Fibroblast of lung (primary cell): ENCODE data around the gene HOXA11. TPM values are rescaled to one million over a fixed set of nuclear protein-coding genes. Genes with fewer than 3 reads are reported as not detected.

ENCODE experiments used
- DNase-seq, 2 donors: peaks; one replicate each; pipeline versions ENCODE4 v3.0.0 to v3.0.0-alpha.2; 2010; ENCODE audit warnings: low read depth in 2 of 2
- H2AFZ ChIP-seq: 2 replicates; pipeline ENCODE4 v1.5.1; 2012; ENCODE audit warnings: low read length, control low read depth, inconsistent platforms
- H3K27ac ChIP-seq: 2 replicates; pipeline ENCODE4 v1.5.1; 2011; ENCODE audit warnings: low read length, control low read depth; ENCODE audit not compliant: insufficient read depth
- H3K27me3 ChIP-seq: 2 replicates; pipeline ENCODE4 v1.5.1; 2011; ENCODE audit warnings: mild to moderate bottlenecking, low read length; ENCODE audit not compliant: control insufficient read depth, insufficient read depth
- H3K36me3 ChIP-seq: 2 replicates; pipeline ENCODE4 v1.5.1; 2011; ENCODE audit warnings: low read length; ENCODE audit not compliant: control insufficient read depth, insufficient read depth
- H3K4me1 ChIP-seq: 2 replicates; pipeline ENCODE4 v1.5.1; 2011; ENCODE audit warnings: low read length; ENCODE audit not compliant: control insufficient read depth, insufficient read depth; ENCODE audit errors: extremely low read depth
- H3K4me2 ChIP-seq: 2 replicates; pipeline ENCODE4 v1.5.1; 2011; ENCODE audit warnings: low read length, control low read depth; ENCODE audit not compliant: insufficient read depth; ENCODE audit errors: extremely low read depth
- H3K4me3 ChIP-seq, 4 experiments: fragments of 200-600 bp in 1 of 4; sonication (generic) in 1 of 4; replicated peaks in 1 of 4; 2 replicates each; pipeline ENCODE4 v1.5.1; 2011 to 2016; ENCODE audit warnings: low read length in 4 of 4, low read depth in 3 of 4, mild to moderate bottlenecking in 3 of 4, control low read depth in 2 of 4, inconsistent platforms in 1 of 4, mixed read lengths in 1 of 4; ENCODE audit not compliant: insufficient read depth in 1 of 4; ENCODE audit errors: control extremely low read depth in 1 of 4
- H3K79me2 ChIP-seq: 2 replicates; pipeline ENCODE4 v1.5.1; 2012; ENCODE audit warnings: mild to moderate bottlenecking, low read length, inconsistent platforms; ENCODE audit not compliant: control insufficient read depth, insufficient read depth
- H3K9ac ChIP-seq: 2 replicates; pipeline ENCODE4 v1.5.1; 2011; ENCODE audit warnings: mild to moderate bottlenecking, low read length, control low read depth; ENCODE audit not compliant: insufficient read depth
- H3K9me3 ChIP-seq: 2 replicates; pipeline ENCODE4 v1.5.1; 2012; ENCODE audit warnings: low read depth, low read length; ENCODE audit not compliant: control insufficient read depth, insufficient read depth
- H4K20me1 ChIP-seq: 2 replicates; pipeline ENCODE4 v1.5.1; 2011; ENCODE audit warnings: low read length; ENCODE audit not compliant: control insufficient read depth, insufficient read depth; ENCODE audit errors: extremely low read depth
- EZH2 ChIP-seq: IDR thresholded peaks from 2 replicates; pipeline ENCODE4 v1.5.1; 2012; ENCODE audit warnings: low read length, control low read depth, mild to moderate bottlenecking; ENCODE audit errors: missing control alignments
- polyA plus RNA-seq, 2 donors: library from polyadenylated mRNA; depleted of rRNA in 1 of 2; stranded (reverse) in 1 of 2; unstranded in 1 of 2; fragments of >200 nt; gene quantifications; 2 replicates each; pipeline ENCODE4 v1.2.1, GENCODE V29; 2011 to 2012; ENCODE audit warnings: missing spikeins in 1 of 2
- total RNA-seq: library from RNA; depleted of rRNA; stranded (reverse); fragments of >200 nt; gene quantifications from 2 replicates; pipeline ENCODE4 v1.2.1, GENCODE V29; 2014
- TF ChIP-seq, protein P1 (sequence below), 2 donors: IDR thresholded peaks in 1 of 2; conservative IDR thresholded peaks in 1 of 2; 1 replicate in 1 of 2; 2 replicates in 1 of 2; pipeline ENCODE4 v1.5.1; 2011 to 2012; ENCODE audit warnings: low read length in 2 of 2, control low read depth in 1 of 2, inconsistent platforms in 1 of 2, low read depth in 1 of 2, mild to moderate bottlenecking in 1 of 2

Gene HOXA11
- total and polyA plus RNA-seq, 2 donors (not counting 1 experiment from before 2014, with no cell fraction given) = 0.18 TPM; not detected in 1

DNA sequence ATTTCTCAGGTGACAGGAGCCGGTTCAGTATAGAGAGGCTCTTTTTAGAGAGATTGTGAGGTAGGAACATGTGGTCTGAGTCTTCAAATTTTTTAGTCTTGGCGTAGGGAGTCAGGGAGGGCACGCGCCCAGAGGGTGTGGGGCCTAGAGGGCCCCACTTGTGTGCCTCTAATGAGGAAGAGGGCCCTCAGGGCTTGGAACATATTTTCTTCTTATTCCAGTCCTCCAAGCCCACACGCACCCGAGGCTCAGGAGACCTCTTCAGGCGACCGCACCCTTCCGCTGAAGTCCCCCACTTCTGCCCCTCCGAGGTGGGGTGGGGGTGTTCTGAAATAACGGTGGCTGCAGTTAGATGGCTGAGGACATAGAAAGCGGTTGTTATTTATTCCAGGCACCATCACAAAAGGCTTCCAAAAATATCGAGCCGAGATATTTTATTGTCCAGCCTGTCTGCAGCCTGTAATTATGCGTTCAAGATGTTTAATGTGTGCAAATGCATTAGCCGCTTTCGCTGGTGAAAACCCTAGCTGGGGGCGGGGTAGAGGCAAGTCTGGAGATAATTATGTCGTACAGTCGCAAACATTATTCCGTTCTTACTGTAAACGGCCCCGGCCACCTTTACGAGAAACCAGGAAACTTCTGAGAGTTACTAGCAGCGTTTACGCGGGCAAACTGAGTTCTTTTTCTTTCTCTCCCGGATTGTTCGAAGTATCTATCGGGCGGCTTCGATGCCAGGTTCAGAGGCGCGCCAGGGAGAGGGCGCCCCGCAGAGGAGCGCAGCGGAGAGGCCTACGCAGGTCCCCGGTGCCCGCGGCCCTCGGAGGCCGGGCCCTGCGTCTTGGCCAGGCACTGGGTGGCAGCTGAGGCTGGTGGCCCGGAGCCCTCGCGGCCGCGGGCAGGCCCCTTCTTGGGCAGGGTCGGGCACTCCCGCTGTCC lies 27.7 kb upstream of the HOXA11 start:
- H3K9ac ChIP-seq = no peak overlapping the region
- no peaks in the 10 kb centered on the region for H3K79me2 ChIP-seq
- no peaks in the 10 kb centered on the region for H3K4me1 ChIP-seq
- no peak overlapping the region for H3K4me3 ChIP-seq
- no peak overlapping the region for H3K4me2 ChIP-seq
- H3K27ac ChIP-seq = no peak overlapping the region
- peaks cover 84% of the 10 kb centered on the region for H3K27me3 ChIP-seq
- TF ChIP-seq, protein P1, sequence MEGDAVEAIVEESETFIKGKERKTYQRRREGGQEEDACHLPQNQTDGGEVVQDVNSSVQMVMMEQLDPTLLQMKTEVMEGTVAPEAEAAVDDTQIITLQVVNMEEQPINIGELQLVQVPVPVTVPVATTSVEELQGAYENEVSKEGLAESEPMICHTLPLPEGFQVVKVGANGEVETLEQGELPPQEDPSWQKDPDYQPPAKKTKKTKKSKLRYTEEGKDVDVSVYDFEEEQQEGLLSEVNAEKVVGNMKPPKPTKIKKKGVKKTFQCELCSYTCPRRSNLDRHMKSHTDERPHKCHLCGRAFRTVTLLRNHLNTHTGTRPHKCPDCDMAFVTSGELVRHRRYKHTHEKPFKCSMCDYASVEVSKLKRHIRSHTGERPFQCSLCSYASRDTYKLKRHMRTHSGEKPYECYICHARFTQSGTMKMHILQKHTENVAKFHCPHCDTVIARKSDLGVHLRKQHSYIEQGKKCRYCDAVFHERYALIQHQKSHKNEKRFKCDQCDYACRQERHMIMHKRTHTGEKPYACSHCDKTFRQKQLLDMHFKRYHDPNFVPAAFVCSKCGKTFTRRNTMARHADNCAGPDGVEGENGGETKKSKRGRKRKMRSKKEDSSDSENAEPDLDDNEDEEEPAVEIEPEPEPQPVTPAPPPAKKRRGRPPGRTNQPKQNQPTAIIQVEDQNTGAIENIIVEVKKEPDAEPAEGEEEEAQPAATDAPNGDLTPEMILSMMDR (conservative IDR thresholded peaks at IDR 0.05 in 1 of 2, IDR thresholded peaks at IDR 0.05 in 1 of 2; ENCODE audit: low read depth in 1 of 2, low read length in 2 of 2) = no peak
- peak; percentile 31 for TF ChIP-seq EZH2
- H4K20me1 ChIP-seq = no peaks in the 10 kb centered on the region
- H2AFZ ChIP-seq = no peak overlapping the region
- H3K9me3 ChIP-seq = no peaks in the 10 kb centered on the region
- H3K36me3 ChIP-seq = no peaks in the 10 kb centered on the region
- no peak for DNase-seq

DNA sequence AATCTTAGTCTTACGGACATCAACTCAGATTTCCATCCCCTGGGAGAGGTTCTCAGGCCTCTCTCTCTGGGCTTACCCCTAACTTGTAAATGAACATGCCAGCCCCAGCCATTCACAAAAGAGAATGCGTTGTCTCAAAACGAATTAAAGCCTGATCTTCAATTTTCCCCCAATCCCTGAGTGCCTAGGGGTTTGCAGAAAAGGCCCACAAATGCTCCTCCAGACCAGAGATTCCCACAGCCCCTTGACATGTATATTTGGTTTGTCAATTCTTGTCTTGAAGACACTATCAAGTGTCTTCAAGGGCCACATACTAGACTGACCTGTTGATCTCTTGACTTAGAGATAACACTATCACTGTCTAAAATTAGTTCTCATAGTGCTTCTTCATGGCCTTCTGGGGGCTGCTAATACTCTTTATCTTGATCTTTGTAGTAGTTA lies 26.8 kb upstream of the HOXA11 start:
- H2AFZ ChIP-seq = no peak overlapping the region
- no peak overlapping the region for H3K27ac ChIP-seq
- TF ChIP-seq EZH2 = peak; percentile 0
- TF ChIP-seq, protein P1 (conservative IDR thresholded peaks at IDR 0.05 in 1 of 2, IDR thresholded peaks at IDR 0.05 in 1 of 2; ENCODE audit: low read depth in 1 of 2, low read length in 2 of 2) = no peak
- no peaks in the 10 kb centered on the region for H3K4me1 ChIP-seq
- H3K9ac ChIP-seq = no peak overlapping the region
- no peaks in the 10 kb centered on the region for H3K79me2 ChIP-seq
- no peak overlapping the region for H3K4me2 ChIP-seq
- H3K4me3 ChIP-seq = no peak overlapping the region
- H3K36me3 ChIP-seq = no peaks in the 10 kb centered on the region
- no peak for DNase-seq
- peaks cover 81% of the 10 kb centered on the region for H3K27me3 ChIP-seq
- H4K20me1 ChIP-seq = no peaks in the 10 kb centered on the region
- no peaks in the 10 kb centered on the region for H3K9me3 ChIP-seq

DNA sequence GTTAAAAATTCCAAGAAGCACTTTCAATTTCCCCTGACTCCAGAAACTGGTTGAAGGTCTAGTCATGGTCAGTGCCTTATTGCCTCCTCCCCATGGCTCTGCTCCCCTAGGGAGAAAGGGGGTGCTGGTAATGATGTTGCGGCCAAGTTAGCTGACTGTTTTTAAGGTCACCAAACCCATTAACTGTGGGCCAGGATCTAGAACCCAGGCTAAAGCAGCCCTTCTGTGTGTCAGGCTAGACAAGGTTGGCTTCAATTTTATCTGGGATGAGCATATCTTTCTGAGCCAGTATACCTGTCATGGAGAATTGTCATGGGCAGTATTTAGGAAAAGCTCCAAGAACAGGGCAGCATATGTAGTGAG lies 26.0 kb upstream of the HOXA11 start:
- no peak overlapping the region for H2AFZ ChIP-seq
- DNase-seq = no peak
- H3K36me3 ChIP-seq = no peaks in the 10 kb centered on the region
- no peaks in the 10 kb centered on the region for H3K4me1 ChIP-seq
- H3K4me3 ChIP-seq = no peak overlapping the region
- TF ChIP-seq, protein P1 (conservative IDR thresholded peaks at IDR 0.05 in 1 of 2, IDR thresholded peaks at IDR 0.05 in 1 of 2; ENCODE audit: low read depth in 1 of 2, low read length in 2 of 2) = no peak
- peak; percentile 6 for TF ChIP-seq EZH2
- H3K27ac ChIP-seq = no peak overlapping the region
- no peaks in the 10 kb centered on the region for H4K20me1 ChIP-seq
- H3K4me2 ChIP-seq = no peak overlapping the region
- no peak overlapping the region for H3K9ac ChIP-seq
- H3K79me2 ChIP-seq = no peaks in the 10 kb centered on the region
- H3K9me3 ChIP-seq = no peaks in the 10 kb centered on the region
- H3K27me3 ChIP-seq = peaks cover 80% of the 10 kb centered on the region
